Gastroesophageal sphincter (tissue), 3 donors: ENCODE measurements around the gene EGLN2.

Source experiments
- CTCF ChIP-seq, 4 experiments: fragments of 200-600 bp in 2 of 4; fragments of 450-650 bp in 2 of 4; sonication (generic) in 1 of 4; IDR thresholded peaks; one replicate each; pipeline ENCODE4 v1.5.1; 2017 to 2019; ENCODE audit warnings: antibody characterized with exemption in 4 of 4, mild to moderate bottlenecking in 2 of 4, moderate library complexity in 2 of 4
- EP300 ChIP-seq: sonication (generic); formaldehyde crosslinking; IDR thresholded peaks from one replicate; pipeline ENCODE4 v1.6.1; 2017; ENCODE audit warnings: antibody characterized with exemption, mild to moderate bottlenecking
- POLR2A ChIP-seq, 2 donors: fragments of 450-650 bp; IDR thresholded peaks; one replicate each; pipeline ENCODE4 v1.6.1; 2017; ENCODE audit warnings: antibody characterized with exemption in 2 of 2, mild to moderate bottlenecking in 2 of 2, moderate library complexity in 1 of 2
- POLR2AphosphoS5 ChIP-seq: sonication (generic); formaldehyde crosslinking; IDR thresholded peaks from one replicate; pipeline ENCODE4 v1.6.1; 2017; ENCODE audit warnings: antibody characterized with exemption

GRCh38 chr19:40754611-40755247 is 44.3 kb upstream of the EGLN2 start:
- TF ChIP-seq POLR2AphosphoS5: no peak
- no peak for TF ChIP-seq CTCF (IDR thresholded peaks at IDR 0.05)
- no peak for TF ChIP-seq POLR2A (IDR thresholded peaks at IDR 0.05)
- no peak for TF ChIP-seq EP300
